UCSD-AML1 (cell line): ENCODE measurements around the gene LDLR.
"Not testable (repeated sequence)": the region's sequence is repeated elsewhere in the genome, so short reads cannot be mapped to it uniquely, and the experiment has no call there.

ENCODE experiments used
- DNase-seq: peaks from one replicate; lab custom pipeline; 2025; ENCODE audit not compliant: unreplicated experiment; lab: John Stamatoyannopoulos, UW

The LDLR gene

DNA sequence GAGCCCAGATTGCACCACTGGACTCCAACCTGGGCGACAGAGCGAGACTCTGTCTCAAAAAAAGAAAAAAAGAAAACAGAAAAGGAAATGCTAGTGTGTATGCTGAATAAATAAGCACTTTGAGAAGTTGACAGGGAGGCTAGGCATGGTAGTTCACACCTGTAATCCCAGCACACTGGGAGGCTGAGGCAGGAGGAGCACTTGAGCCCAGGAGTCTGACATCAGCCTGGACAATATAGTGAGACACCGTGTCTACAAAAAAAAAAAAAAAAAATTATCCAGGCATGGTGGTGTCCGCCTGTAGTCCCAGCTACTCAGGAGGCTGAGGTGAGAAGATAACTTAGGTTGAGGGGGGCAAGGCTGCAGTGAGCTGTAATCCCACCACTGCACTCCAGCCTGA lies 19.1 kb upstream of the LDLR start:
- DNase-seq: no peak

DNA sequence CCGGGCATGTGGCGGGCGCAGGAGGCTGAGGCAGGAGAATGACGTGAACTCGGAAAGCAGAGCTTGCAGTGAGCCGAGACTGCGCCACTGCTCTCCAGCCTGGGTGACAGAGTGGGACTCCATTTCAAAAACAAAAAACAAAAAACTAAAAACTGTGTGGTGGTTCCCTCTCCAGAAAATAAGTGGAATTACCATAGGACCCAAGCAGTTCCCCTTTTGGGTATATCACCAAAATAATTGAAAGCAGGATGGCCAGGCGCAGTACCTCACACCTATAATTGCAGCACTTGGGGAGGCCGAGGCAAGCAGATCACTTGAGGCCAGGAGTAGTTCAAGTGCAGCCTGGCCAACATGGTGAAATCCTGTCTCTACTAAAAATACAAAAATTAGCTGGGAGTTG lies 15.7 kb upstream of the LDLR start:
- no peak for DNase-seq

GRCh38 chr19:11076792-11077191 lies 12.5 kb upstream of the LDLR start:
- DNase-seq: not testable (repeated sequence)

DNA sequence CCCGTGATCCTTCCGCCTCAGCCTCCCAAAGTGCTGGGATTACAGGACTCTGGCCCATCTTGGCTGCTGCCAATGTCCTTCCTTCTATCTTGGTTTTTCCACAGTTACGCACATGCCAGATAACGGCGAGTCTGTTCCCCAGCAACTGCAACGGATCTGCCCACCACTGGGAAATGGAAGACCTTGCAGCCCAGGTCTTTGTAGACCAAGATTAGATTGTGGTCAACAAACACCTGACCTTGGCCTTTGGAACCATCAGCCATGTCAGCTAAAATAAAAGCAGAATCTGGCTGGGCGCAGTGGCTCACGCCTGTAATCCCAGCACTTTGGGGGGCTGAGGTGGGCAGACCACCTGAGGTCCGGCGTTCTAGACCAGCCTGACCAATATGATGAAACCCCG lies 10.4 kb upstream of the LDLR start:
- no peak for DNase-seq

DNA sequence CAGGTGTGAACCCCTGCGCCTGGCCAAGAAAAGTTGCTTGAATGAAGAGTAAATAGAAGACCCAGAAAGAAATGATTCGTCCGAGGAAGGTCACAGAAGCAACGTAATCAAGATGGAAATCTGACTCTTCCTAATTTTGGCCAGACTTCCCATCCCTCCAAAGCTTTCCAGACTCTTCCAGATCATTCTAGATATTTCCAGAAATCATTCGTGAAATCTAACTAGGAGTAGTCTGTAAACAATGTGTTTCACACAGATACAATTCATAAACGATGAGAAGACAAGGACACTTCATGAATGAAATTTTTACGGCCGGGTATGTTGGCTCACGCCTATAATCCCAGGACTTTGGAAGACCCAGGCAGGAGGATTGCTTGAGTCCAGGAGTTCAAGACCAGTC lies 9.3 kb upstream of the LDLR start:
- no peak for DNase-seq

DNA sequence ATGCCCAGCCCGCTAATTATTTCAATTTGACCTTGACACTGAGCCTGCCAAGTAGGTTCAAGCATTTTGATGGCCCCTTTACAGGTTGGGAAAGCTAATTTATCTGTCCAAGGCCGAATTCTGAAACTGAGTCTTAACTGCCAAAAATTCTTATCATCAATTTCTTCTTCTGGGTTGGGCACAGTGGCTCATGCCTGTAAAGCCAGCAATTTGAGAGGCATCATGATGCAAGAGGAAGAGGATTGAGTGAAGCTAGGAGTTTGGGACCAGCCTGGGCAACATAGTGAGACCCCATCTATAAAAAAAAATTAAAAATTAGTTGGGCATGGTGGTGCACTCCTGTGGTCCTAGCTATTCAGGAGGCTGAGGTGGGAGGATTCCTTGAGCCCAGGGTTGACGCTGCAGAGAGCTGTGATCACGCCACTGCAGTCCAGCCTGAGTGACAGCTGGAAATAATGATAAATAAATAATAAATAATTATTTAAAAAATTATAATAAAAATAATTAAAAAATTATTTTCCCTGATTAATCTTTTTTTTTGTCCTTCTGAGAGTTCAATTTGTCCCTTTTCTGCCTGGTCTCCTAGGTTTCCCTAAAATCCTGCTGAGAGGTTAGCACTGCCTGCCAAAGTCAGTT lies 1.3 kb upstream of the LDLR start:
- DNase-seq: no peak

DNA sequence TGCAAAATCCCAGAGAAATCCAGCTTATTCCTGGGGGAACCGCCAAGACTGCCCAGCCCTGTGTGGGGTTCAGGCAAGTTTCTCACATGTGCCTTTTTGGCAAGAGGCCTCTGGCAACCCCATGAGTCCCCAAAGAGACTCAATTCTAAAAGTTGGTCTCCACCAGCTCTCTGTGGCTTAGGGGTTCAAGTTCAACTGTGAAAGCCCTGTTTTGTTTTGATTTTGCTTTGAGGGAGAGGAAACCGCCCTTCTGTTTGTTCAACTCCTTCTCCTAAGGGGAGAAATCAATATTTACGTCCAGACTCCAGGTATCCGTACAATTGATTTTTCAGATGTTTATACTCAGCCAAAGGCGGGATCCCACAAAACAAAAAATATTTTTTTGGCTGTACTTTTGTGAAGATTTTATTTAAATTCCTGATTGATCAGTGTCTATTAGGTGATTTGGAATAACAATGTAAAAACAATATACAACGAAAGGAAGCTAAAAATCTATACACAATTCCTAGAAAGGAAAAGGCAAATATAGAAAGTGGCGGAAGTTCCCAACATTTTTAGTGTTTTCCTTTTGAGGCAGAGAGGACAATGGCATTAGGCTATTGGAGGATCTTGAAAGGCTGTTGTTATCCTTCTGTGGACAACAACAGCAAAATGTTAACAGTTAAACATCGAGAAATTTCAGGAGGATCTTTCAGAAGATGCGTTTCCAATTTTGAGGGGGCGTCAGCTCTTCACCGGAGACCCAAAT lies 583 bp upstream of the LDLR start:
- no peak for DNase-seq

GRCh38 chr19:11090014-11090263 lies 676 bp downstream of the LDLR start:
- not testable (repeated sequence) for DNase-seq

DNA sequence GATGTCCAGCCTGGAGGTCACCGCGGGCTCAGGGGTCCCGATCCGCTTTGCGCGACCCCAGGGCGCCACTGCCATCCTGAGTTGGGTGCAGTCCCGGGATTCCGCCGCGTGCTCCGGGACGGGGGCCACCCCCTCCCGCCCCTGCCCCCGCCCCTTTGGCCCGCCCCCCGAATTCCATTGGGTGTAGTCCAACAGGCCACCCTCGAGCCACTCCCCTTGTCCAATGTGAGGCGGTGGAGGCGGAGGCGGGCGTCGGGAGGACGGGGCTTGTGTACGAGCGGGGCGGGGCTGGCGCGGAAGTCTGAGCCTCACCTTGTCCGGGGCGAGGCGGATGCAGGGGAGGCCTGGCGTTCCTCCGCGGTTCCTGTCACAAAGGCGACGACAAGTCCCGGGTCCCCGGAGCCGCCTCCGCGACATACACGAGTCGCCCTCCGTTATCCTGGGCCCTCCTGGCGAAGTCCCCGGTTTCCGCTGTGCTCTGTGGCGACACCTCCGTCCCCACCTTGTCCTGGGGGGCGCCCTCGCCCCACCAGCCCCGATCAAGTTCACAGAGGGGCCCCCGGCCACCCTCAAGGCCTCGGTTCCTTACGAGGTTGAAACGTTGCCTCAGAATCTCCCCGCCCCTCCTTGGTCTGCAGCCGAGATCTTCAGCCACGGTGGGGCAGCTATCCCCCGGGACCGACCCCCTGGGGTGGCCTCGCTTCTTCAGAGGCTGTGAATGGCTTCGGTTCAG lies 1.2 kb downstream of the LDLR start:
- peak; percentile 96 for DNase-seq

DNA sequence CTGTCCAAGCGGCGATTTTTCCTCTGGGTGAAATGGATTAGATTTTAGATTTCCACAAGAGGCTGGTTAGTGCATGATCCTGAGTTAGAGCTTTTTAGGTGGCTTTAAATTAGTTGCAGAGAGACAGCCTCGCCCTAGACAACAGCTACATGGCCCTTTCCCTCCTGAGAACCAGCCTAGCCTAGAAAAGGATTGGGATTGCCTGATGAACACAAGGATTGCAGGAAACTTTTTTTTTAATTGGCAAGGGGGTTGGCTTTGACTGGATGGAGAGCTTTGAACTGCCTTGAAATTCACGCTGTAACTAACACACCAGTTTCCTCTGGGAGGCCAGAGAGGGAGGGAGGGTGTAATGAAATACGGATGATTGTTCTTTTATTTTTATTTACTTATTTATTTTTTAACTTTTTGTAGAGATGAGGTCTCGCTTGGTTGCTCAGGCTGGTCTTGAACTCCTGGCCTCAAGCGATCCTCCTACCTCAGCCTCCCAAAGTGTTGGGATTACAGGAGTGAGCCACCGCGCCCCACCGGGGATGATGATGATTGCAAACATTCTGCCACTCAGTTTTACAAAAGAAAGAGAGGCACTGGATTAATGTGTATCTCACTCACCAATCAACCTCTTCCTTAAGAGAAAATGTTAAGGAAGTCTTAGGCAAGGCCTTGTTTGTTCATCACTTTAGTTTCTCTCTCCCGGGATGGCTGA lies 1.9 kb downstream of the LDLR start:
- no peak for DNase-seq

GRCh38 chr19:11091703-11092153 lies 2.5 kb downstream of the LDLR start:
- DNase-seq: peak; percentile 48

DNA sequence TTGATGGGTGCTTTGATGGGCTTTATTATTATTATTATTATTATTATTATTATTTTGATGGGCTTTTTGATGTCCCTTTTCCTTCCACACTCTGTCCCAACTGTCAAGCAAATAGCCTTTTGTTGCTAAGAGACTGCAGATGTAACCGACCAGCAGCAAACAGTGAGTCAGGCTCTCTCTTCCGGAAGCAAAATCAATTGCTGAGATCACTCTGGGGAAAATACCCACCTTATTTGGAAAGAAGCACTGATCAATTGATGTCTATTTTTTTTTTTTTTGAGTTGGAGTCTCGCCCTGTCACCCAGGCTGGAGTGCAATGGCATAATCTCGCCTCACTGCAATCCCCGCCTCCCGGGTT lies 2.9 kb downstream of the LDLR start:
- DNase-seq: no peak

DNA sequence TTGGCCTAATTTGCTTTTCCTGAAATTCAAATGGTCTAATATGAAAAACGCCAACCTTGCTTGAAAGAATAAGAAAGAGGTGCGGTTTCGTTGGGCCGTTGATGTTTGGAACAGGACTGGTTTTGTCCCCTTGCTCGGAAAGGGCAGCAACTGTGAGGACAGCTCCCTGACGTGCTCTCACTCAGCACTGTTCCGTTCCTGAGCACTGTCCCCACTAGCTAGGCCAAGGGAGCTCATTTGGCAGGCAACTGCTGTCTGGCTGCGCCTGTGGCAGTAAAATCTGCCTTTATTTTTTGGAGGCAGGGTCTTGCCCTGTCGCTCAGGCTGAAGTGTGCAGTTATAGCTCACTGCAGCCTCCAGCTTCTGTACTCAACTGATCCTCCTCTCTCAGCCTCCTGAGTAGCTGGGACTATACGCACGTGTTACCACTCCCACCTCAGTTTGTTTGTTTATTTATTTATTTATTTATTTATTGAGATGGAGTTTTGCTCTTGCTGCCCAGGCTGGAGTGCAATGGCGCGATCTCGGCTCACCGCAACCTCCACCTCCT lies 4.5 kb downstream of the LDLR start:
- no peak for DNase-seq

GRCh38 chr19:11094520-11094894 lies 5.2 kb downstream of the LDLR start:
- DNase-seq: no peak

DNA sequence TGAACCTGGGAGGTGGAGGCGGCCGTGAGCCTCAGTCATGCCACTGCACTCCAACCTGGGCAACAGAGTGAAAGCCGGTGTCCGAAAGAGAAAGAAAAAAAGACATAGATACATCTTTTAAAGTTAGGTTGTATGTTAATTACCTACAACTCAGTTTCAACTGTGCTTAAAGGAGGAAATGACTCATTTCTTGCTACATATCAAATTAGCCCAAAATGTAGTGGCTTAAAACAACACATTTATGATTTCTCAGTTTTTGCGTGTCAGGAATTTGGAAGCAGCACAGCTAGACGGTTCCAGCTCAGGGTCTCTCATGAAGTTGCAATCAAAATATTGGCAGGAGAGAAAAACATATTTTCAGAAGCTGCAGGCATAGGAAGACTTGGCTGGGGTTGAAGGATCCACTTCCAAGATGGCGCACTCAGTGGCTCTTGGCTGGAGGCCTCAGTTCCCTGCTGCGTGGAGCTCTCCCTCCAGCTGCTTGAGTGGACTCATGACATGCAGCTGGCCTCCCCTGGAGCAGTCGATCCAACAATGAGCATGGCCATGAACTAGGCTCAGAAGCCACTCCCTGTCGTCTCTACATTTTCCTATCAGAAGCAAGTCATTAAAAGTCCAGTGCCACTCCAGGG lies 7.1 kb downstream of the LDLR start:
- no peak for DNase-seq

DNA sequence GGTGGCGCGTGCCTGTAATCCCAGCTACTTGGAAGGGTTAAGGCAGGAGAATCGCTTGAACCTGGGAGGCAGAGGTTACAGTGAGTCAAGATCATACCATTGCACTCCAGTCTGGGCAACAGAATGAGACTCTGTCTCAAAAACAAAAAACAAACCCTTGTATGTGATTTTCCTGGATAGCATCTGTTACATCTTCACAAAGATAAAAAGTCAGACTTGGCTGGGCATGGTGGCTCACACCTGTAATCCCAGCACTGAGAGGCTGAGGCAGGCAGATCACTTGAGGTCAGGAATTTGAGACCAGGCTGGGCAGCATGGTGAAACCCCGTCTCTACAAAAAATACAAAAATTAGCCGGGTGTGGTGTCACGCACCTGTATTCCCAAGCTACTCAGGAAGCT lies 8.1 kb downstream of the LDLR start:
- DNase-seq: not testable (repeated sequence)

GRCh38 chr19:11098327-11098726 lies 9.1 kb downstream of the LDLR start:
- DNase-seq: no peak

GRCh38 chr19:11098861-11099260 lies 9.6 kb downstream of the LDLR start:
- DNase-seq: no peak

- no peak for DNase-seq
These were observed 10.8 kb downstream of the LDLR start for GRCh38 chr19:11100049-11100448.

DNA sequence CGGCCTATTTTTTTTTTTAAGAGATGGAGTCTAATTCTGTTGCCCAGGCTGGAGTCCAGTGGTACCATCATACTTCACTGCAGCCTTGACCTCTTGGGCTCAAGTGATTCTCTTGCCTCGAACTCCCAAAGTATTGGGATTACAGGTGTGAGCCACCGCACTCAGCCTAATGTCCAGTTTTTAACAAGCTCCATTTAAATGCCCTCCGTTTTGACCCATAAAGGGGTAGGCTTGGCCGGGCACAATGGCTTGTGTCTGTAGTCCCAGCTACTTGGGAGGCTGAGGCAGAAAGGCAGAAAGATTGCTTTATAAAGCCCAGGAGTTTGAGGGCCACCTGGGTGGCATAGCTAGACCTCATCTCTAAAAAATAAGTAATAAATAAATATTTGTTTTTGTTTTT lies 11.8 kb downstream of the LDLR start:
- DNase-seq: no peak

DNA sequence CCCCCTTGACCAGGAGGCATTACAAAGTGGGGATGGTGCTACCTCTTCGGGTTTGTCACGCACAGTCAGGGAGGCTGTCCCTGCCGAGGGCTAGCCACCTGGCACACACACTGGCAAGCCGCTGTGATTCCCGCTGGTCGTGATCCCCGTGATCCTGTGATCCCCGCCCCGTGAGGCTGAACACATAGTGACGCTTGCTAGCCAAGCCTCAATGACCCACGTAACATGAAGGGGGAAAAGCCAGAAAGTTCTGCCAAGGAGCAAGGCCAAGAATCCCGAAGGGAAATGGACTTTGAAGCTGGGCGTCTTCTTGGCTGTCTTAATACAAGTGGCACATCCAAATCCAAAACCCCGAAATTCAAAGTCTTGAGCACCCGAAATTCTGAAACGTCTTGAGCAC lies 13.7 kb downstream of the LDLR start:
- no peak for DNase-seq
